Right lobe of liver (tissue), 6 donors: ENCODE measurements around the gene RNF141. TPM values are rescaled to one million over a fixed set of nuclear protein-coding genes. Genes with fewer than 3 reads are reported as not detected.

Source experiments
- ATAC-seq, 4 donors: fragments of 200-7000 bp; cut with Tn5 transposase; one replicate each; pipeline ENCODE4 v1.9.1; 2020; ENCODE audit warnings: mild to moderate bottlenecking in 4 of 4, moderate library complexity in 4 of 4
- DNase-seq, 3 donors: peaks; one replicate each; pipeline ENCODE4 v3.0.0-alpha.2; 2020
- H3K27ac ChIP-seq, 3 donors: fragments of 200-600 bp; one replicate each; pipeline ENCODE4 v1.8.0; 2022
- H3K27me3 ChIP-seq, 2 donors: fragments of 200-600 bp; one replicate each; pipeline ENCODE4 v1.8.0; 2022
- H3K36me3 ChIP-seq, 4 donors: fragments of 200-600 bp; sonication (generic) in 1 of 4; one replicate each; pipeline versions ENCODE4 v1.5.1 to v1.8.0; 2017 to 2022; ENCODE audit warnings: control low read depth in 1 of 4
- H3K4me1 ChIP-seq, 4 donors: fragments of 200-600 bp; sonication (generic) in 1 of 4; one replicate each; pipeline versions ENCODE4 v1.5.1 to v1.8.0; 2017 to 2022; ENCODE audit warnings: control low read depth in 1 of 4
- H3K4me3 ChIP-seq, 3 donors: fragments of 200-600 bp; one replicate each; pipeline ENCODE4 v1.8.0; 2022
- H3K9me3 ChIP-seq, 4 donors: fragments of 200-600 bp; sonication (generic) in 1 of 4; one replicate each; pipeline versions ENCODE4 v1.5.1 to v1.8.0; 2017 to 2022; ENCODE audit warnings: control low read depth in 1 of 4
- POLR2A ChIP-seq: fragments of 450-650 bp; IDR thresholded peaks from one replicate; pipeline ENCODE4 v1.6.1; 2017; ENCODE audit warnings: antibody characterized with exemption, mild to moderate bottlenecking
- WGBS: methylation state at CpG from one replicate; pipeline ENCODE4 v1.1.6; 2018; ENCODE audit warnings: low coverage, low lambda C conversion rate; ENCODE audit not compliant: insufficient coverage; ENCODE audit errors: missing lambda C conversion rate; 5-methylcytosine and 5-hydroxymethylcytosine counted together
- intact Hi-C, 2 donors: fragments of 100-400 bp; cut with DNase I; formaldehyde crosslinking; loops; one replicate each; pipeline versions ENCODE4 v1.11.2 to v1.14.1; 2022
- total RNA-seq, 6 experiments: library from RNA; depleted of rRNA in 2 of 6; stranded (reverse); fragments of >200 nt in 2 of 6; fragmentation: NEBNext Ultra II Directional in 3 of 6; extraction: Animal tissue kit (Norgen Biotek cat#: 25700) in 3 of 6; gene quantifications; one replicate each; pipeline versions ENCODE4 v1.1.0 to v1.2.4, GENCODE V29; 2016 to 2023
- TF ChIP-seq, protein P1 (sequence below), 4 donors: fragments of 200-600 bp in 3 of 4; fragments of 450-650 bp in 1 of 4; IDR thresholded peaks; one replicate each; pipeline versions ENCODE4 v1.5.1 to v1.8.0; 2016 to 2022; ENCODE audit warnings: antibody characterized with exemption in 4 of 4, mild to moderate bottlenecking in 2 of 4
- donor health status: DM: no; HTN: yes; CAD: no.
- donor health status: DM: no; HTN: no; CAD: no.
- donor health status: DM: no; HTN: no; CAD: no.
- donor health status: DM: no; HTN: yes; CAD: no.
- donor health status: DM: no; HTN: yes; CAD: no.

Gene RNF141
- total RNA-seq, 6 experiments from 2014 or later, result 11.2 to 21.0 (median 15.1) TPM

DNA sequence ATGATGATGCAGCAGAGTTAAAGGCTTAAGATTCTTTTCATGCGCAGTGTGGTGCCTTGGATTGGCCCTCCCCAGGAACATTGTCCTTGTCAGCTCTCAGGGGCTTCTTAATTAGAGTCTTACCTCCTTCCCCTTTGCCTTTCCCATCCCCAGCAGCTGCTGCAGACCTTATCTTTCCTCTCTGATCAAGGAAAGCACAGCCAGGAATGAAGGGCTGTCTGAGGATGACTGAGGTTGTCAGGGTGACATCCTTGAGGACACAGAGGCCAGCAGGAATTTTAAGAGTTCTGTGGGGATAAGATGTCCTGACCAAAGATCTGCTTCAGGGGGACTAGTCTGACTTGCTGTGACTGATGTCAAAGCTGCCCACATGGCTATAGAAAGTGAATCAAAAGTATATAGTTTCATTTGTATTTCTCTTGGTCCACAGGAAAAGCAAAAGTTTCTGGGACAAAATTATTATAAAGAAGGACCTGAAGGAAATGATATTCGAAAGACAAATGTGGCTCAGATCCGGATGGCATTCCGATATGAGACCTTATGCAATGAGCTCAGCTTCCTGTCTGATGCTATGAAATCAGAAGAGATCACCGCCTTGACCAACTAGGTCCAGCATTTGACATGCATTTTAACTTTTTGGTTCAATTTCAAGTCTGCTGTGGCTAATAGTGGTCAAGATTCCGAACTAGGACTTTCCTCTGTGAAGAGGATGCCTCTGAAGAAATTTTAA, 35.5 kb downstream of the RNF141 start:
- Histone ChIP-seq H3K27ac (no peak overlapping the region), H3K4me3 (no peak overlapping the region), H3K27me3 (no peaks in the 10 kb centered on the region), H3K9me3 (no peaks in the 10 kb centered on the region), H3K4me1 (no peaks in the 10 kb centered on the region), H3K36me3 (no peaks in the 10 kb centered on the region)
- intact Hi-C loops, result no loop called here
- WGBS, result 65% methylated on average over 6 of the region's 6 CpGs
- no peak for TF ChIP-seq POLR2A
- TF ChIP-seq, protein P1, sequence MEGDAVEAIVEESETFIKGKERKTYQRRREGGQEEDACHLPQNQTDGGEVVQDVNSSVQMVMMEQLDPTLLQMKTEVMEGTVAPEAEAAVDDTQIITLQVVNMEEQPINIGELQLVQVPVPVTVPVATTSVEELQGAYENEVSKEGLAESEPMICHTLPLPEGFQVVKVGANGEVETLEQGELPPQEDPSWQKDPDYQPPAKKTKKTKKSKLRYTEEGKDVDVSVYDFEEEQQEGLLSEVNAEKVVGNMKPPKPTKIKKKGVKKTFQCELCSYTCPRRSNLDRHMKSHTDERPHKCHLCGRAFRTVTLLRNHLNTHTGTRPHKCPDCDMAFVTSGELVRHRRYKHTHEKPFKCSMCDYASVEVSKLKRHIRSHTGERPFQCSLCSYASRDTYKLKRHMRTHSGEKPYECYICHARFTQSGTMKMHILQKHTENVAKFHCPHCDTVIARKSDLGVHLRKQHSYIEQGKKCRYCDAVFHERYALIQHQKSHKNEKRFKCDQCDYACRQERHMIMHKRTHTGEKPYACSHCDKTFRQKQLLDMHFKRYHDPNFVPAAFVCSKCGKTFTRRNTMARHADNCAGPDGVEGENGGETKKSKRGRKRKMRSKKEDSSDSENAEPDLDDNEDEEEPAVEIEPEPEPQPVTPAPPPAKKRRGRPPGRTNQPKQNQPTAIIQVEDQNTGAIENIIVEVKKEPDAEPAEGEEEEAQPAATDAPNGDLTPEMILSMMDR (IDR thresholded peaks at IDR 0.05), result no peak
- DNase-seq, result no peak
- ATAC-seq, result no peak

GRCh38 chr11:10504490-10504889, 36.5 kb downstream of the RNF141 start:
- DNase-seq, result no peak
- 91% methylated on average over 3 of the region's 11 CpGs for WGBS
- Histone ChIP-seq H3K9me3 (no peaks in the 10 kb centered on the region), H3K36me3 (no peaks in the 10 kb centered on the region), H3K4me3 (no peak overlapping the region), H3K4me1 (no peaks in the 10 kb centered on the region), H3K27ac (peak overlapping the region in 1 of 3 donors; percentile 26), H3K27me3 (no peaks in the 10 kb centered on the region)
- no peak for TF ChIP-seq POLR2A
- TF ChIP-seq, protein P1 (IDR thresholded peaks at IDR 0.05), result no peak
- intact Hi-C loops, result no loop called here
- ATAC-seq, result no peak

DNA sequence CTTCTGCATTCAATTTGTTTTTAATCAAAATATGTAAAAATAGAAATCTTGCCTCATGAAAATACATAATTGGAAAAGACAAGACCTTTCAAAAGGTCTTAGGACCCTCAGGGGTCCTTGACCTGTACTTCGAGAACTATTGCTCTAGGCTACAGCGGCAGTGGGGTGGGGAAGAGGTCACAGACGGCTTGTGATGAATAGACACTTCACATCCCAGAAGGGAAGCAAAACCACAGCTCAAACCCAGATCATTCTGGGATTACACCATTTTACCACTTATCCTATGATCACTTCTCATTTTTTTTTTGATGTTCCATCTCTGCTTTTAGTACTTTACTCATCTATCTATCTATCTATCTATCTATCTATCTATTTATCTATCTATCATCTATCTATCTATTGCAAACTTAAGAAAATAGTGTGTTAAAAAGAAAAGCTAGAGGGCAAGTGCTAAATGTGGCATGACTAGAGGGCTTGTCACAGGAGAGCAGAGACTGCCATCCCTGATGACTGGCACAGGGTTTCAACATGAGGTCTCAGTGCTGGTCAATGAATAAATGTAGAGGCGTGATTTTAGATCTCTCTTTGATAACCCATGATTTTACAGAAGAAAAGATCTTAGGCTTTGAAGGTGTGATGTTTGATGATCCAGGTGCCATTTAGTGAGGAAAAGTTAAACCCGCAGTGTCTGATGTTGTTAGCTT, 37.1 kb downstream of the RNF141 start:
- Histone ChIP-seq H3K4me3 (no peak overlapping the region), H3K27ac (peak overlapping the region in 1 of 3 donors; percentile 26), H3K9me3 (no peaks in the 10 kb centered on the region), H3K27me3 (no peaks in the 10 kb centered on the region), H3K4me1 (no peaks in the 10 kb centered on the region), H3K36me3 (no peaks in the 10 kb centered on the region)
- peak in 3 of 4 donors; percentile 29 to 62 (median 54) for ATAC-seq
- WGBS, result 53% methylated on average over 5 of the region's 5 CpGs
- intact Hi-C loops, result no loop called here
- no peak for TF ChIP-seq POLR2A
- TF ChIP-seq, protein P1 (IDR thresholded peaks at IDR 0.05), result no peak
- DNase-seq, result no peak

DNA sequence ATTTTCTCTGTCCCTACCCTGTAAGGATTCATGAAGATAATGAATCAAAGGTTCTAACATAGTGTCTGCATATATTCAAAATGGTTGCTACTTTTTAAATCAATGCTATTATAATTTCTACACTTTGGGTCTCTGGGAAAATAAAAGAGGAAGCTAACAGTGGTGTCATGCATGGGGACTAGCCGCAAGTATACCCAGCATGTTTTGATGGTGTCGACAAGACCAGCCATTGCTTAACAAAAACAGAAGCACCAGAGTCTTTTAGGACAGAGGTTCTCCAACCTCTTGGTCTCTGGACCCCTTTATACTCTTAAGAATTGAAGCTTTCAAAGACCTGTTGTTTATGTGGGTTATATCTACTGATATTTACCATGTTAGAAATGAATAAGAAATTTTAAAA, 37.8 kb downstream of the RNF141 start:
- DNase-seq, result no peak
- ATAC-seq, result peak in 3 of 4 donors; percentile 38 to 68 (median 53)
- WGBS, result 64% methylated on average over 2 of the region's 2 CpGs

More for the DNA sequence above, 37.8 kb downstream of the RNF141 start:
- peak overlapping the region in 1 of 3 donors; percentile 33 for H3K27ac ChIP-seq
- no peak overlapping the region for H3K4me3 ChIP-seq
- TF ChIP-seq, protein P1 (IDR thresholded peaks at IDR 0.05), result no peak
- TF ChIP-seq POLR2A, result no peak
- intact Hi-C loops, result no loop called here
- no peaks in the 10 kb centered on the region for H3K36me3 ChIP-seq
- H3K27me3 ChIP-seq, result no peaks in the 10 kb centered on the region
- no peaks in the 10 kb centered on the region for H3K4me1 ChIP-seq
- H3K9me3 ChIP-seq, result no peaks in the 10 kb centered on the region
